Esophagus muscularis mucosa (tissue), 4 donors: Measurements from ENCODE around the gene VARS1. TPM values are rescaled to one million over a fixed set of nuclear protein-coding genes. Genes with fewer than 3 reads are reported as not detected.
"Not testable (repeated sequence)": the region's sequence is repeated elsewhere in the genome, so short reads cannot be mapped to it uniquely, and the experiment has no call there.

ENCODE experiments used
- DNase-seq: peaks from one replicate; pipeline ENCODE4 v3.0.0-alpha.2; 2017; ENCODE audit errors: extremely low spot score
- H3K27ac ChIP-seq, 4 donors: fragments of 200-600 bp; sonication (generic); replicated peaks in 1 of 4; 1 replicate in 3 of 4; 2 replicates in 1 of 4; pipeline ENCODE4 v1.5.1; 2016 to 2019; ENCODE audit warnings: mild to moderate bottlenecking in 1 of 4
- H3K27me3 ChIP-seq, 4 donors: fragments of 200-600 bp; sonication (generic); one replicate each; pipeline versions ENCODE4 v1.5.1 to v1.6.0; 2016 to 2019
- H3K36me3 ChIP-seq, 4 donors: fragments of 200-600 bp; sonication (generic); one replicate each; pipeline ENCODE4 v1.5.1; 2016 to 2019
- H3K4me1 ChIP-seq, 4 donors: fragments of 200-600 bp; sonication (generic); one replicate each; pipeline ENCODE4 v1.5.1; 2016 to 2019
- H3K4me3 ChIP-seq, 4 donors: fragments of 200-600 bp; sonication (generic); 1 replicate in 2 of 4; 2 replicates in 2 of 4; pipeline ENCODE4 v1.5.1; 2016 to 2019; ENCODE audit warnings: mild to moderate bottlenecking in 4 of 4, moderate library complexity in 1 of 4
- H3K9me3 ChIP-seq, 4 donors: fragments of 200-600 bp; sonication (generic); 1 replicate in 3 of 4; 2 replicates in 1 of 4; pipeline ENCODE4 v1.5.1; 2016 to 2019
- EP300 ChIP-seq: sonication (generic); formaldehyde crosslinking; IDR thresholded peaks from one replicate; pipeline ENCODE4 v1.6.1; 2017; ENCODE audit warnings: antibody characterized with exemption
- POLR2A ChIP-seq: fragments of 450-650 bp; IDR thresholded peaks from one replicate; pipeline ENCODE4 v1.6.1; 2017; ENCODE audit warnings: antibody characterized with exemption, moderate library complexity, mild to moderate bottlenecking, low read depth
- POLR2AphosphoS5 ChIP-seq, 2 donors: sonication (generic); formaldehyde crosslinking; IDR thresholded peaks; one replicate each; pipeline ENCODE4 v1.6.1; 2017; ENCODE audit warnings: antibody characterized with exemption in 2 of 2
- WGBS: methylation state at CpG from one replicate; pipeline ENCODE4 v1.1.5; 2018; 5-methylcytosine and 5-hydroxymethylcytosine counted together
- intact Hi-C: fragments of 100-400 bp; cut with DNase I; formaldehyde crosslinking; loops from one replicate; pipeline ENCODE4 v1.15.1; 2023
- total RNA-seq, 4 donors: library from RNA; depleted of rRNA; stranded (reverse); fragments of >200 nt; gene quantifications; one replicate each; pipeline versions ENCODE4 v1.1.0 to v1.2.1, GENCODE V29; 2016
- TF ChIP-seq, protein P1 (sequence below), 3 experiments: fragments of 200-600 bp in 2 of 3; fragments of 450-650 bp in 1 of 3; sonication (generic) in 2 of 3; IDR thresholded peaks; one replicate each; pipeline ENCODE4 v1.5.1; 2017 to 2019; ENCODE audit warnings: antibody characterized with exemption in 3 of 3, mild to moderate bottlenecking in 2 of 3, moderate library complexity in 1 of 3

VARS1 gene
- total RNA-seq, 4 donors from 2014 or later = 25.0 to 53.2 (median 34.8) TPM

DNA sequence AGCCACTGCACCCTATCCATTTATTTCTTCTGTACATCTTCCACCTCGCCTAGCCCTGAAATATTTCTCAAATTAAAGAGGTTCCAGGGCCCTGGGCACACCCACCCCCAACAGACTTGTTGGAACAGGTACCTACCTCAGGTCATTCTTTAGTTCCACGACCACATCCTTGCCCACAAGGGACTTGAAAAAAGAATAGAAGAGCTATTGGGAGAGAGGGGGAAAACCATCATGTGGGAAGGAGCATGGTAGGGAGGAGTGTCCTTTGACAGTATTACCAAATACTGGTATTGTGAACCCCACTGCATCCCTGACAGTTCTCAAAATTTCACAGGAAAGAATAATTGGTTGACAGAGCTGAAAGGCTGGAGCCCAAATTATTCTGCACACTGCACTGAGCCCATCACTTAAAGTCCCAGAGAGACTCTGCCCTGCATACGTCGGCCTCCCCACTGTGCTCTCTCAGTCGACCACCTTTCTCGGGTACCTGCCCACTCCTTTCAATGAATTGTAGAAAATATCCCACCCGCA, 10.5 kb upstream of the VARS1 start:
- WGBS = 15% methylated on average over 7 of the region's 7 CpGs
- H3K27ac ChIP-seq = peak overlapping the region; percentile 85 to 96 (median 92)
- H3K9me3 ChIP-seq = no peaks in the 10 kb centered on the region
- peaks cover 4 to 32% (median 18%) of the 10 kb centered on the region in 4 donors for H3K36me3 ChIP-seq
- intact Hi-C loops = no loop called here
- DNase-seq = no peak
- peaks cover 17 to 30% (median 24%) of the 10 kb centered on the region in 4 donors for H3K4me1 ChIP-seq
- TF ChIP-seq, protein P1, sequence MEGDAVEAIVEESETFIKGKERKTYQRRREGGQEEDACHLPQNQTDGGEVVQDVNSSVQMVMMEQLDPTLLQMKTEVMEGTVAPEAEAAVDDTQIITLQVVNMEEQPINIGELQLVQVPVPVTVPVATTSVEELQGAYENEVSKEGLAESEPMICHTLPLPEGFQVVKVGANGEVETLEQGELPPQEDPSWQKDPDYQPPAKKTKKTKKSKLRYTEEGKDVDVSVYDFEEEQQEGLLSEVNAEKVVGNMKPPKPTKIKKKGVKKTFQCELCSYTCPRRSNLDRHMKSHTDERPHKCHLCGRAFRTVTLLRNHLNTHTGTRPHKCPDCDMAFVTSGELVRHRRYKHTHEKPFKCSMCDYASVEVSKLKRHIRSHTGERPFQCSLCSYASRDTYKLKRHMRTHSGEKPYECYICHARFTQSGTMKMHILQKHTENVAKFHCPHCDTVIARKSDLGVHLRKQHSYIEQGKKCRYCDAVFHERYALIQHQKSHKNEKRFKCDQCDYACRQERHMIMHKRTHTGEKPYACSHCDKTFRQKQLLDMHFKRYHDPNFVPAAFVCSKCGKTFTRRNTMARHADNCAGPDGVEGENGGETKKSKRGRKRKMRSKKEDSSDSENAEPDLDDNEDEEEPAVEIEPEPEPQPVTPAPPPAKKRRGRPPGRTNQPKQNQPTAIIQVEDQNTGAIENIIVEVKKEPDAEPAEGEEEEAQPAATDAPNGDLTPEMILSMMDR (IDR thresholded peaks at IDR 0.05) = no peak
- no peak for TF ChIP-seq POLR2A
- no peak for TF ChIP-seq EP300
- TF ChIP-seq POLR2AphosphoS5 (IDR thresholded peaks at IDR 0.05) = no peak
- peak overlapping the region; percentile 55 to 72 (median 59) for H3K4me3 ChIP-seq
- H3K27me3 ChIP-seq = no peaks in the 10 kb centered on the region

DNA sequence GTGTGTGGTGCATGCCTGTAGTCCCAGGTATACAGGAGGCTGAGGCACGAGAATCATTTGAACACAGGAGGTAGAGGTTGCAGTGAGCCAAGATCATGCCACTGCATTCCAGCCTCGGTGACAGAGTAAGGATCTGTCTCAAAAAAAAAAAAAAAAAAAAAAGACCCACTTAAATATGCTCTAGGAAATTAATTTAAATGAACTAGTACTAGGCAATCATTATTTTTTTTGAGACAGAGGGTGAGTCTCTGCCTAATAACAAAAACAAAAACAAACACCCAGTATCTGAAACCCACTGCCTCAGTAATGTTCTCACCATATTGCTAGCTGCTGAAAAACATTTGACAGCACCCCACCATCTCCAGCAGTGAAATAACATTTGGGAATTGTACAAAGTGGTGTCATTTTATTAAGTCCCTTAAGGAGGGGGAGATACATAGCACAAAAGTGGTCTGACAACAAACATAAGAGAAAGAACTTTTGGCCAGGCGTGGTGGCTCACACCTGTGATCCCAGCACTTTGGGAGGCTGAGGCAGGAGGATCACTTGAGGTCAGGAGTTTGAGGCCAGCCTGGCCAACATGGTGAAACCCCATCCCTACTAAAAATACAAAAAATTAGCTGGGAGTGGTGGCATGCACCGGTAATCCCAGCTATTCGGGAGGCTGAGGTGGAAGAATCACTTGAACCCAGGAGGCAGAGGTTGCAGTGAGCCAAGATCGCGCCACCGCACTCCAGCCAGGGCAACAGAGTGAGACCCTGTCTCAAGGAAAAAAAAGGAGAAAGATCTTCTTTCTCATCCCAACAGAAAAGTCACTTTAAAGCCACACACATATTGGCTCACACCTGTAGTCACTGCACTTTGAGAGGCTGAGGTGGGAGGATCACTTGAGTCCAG, 5.7 kb upstream of the VARS1 start:
- H3K27ac ChIP-seq, H3K27me3 ChIP-seq, DNase-seq, H3K4me3 ChIP-seq, intact Hi-C loops, H3K9me3 ChIP-seq: not testable (repeated sequence)
- peaks cover 4 to 40% (median 21%) of the 10 kb centered on the region in 4 donors for H3K36me3 ChIP-seq
- H3K4me1 ChIP-seq = peaks cover 11 to 23% (median 18%) of the 10 kb centered on the region in 4 donors
- 94% methylated on average over 8 of the region's 8 CpGs for WGBS

DNA sequence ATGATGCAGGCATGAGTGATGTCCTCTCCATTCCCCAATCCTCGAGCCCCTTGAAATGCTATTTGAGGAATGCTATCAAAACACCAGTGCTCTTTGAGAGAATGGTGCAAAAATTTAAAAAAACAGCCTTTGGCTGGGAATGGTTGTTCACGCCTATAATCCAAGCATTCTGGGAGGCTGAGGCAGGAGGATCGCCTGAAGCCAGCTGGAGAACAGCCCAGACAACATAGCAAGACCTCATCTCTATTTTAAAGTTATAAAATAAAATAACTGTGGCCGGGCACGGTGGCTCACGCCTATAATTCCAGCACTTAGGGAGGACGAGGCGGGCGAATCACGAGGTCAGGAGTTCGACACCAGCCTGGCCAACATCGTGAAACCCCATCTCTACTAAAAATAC, 4.2 kb upstream of the VARS1 start:
- H3K9me3 ChIP-seq = no peaks in the 10 kb centered on the region
- peaks cover 4 to 40% (median 21%) of the 10 kb centered on the region in 4 donors for H3K36me3 ChIP-seq
- no peak for DNase-seq
- no peak overlapping the region for H3K27ac ChIP-seq
- no peak overlapping the region for H3K4me3 ChIP-seq
- TF ChIP-seq, protein P1 (IDR thresholded peaks at IDR 0.05) = no peak
- TF ChIP-seq POLR2A (no peak), POLR2AphosphoS5 (IDR thresholded peaks at IDR 0.05) (no peak), EP300 (no peak)
- H3K4me1 ChIP-seq = peaks cover 6 to 16% (median 12%) of the 10 kb centered on the region in 4 donors
- WGBS = 72% methylated on average over 12 of the region's 12 CpGs
- H3K27me3 ChIP-seq = no peaks in the 10 kb centered on the region
- intact Hi-C loops = loop anchor here (5.0 kb wide), 1 partner anchor 62 kb away; the partner anchor contains the start of gene CLIC1

DNA sequence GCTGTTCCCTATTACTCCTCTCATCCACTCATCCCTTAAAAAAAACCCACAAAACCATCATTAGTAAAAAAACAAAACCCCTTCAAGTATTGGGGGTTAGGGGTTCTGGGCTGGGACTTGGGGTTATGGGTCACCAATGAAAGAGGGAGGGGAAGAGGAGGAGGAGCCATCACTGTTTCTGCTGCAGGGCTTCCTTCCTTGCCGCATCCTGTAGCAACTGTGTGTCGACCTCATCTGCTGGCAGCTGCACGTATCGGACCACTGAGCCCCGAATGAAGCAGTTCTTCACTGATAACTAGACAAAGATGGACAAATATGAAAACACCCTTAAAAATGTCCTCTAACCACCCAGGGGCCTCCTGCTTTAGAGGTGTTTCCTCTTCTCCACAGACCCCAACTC, 2.0 kb upstream of the VARS1 start:
- no peak for DNase-seq
- intact Hi-C loops = loop anchor here (5.0 kb wide), 1 partner anchor 60 kb away; the partner anchor contains the start of gene CLIC1
- Histone ChIP-seq H3K27ac (peak overlapping the region in 2 of 4 donors; percentile 92 to 99), H3K27me3 (no peaks in the 10 kb centered on the region), H3K36me3 (peaks cover 4 to 30% (median 22%) of the 10 kb centered on the region in 4 donors), H3K4me1 (peaks cover 13 to 31% (median 22%) of the 10 kb centered on the region in 4 donors), H3K9me3 (no peaks in the 10 kb centered on the region), H3K4me3 (no peak overlapping the region)
- WGBS = 73% methylated on average over 5 of the region's 5 CpGs
- TF ChIP-seq, protein P1 (IDR thresholded peaks at IDR 0.05) = no peak
- TF ChIP-seq POLR2A = no peak
- TF ChIP-seq POLR2AphosphoS5 (IDR thresholded peaks at IDR 0.05) = no peak
- no peak for TF ChIP-seq EP300

DNA sequence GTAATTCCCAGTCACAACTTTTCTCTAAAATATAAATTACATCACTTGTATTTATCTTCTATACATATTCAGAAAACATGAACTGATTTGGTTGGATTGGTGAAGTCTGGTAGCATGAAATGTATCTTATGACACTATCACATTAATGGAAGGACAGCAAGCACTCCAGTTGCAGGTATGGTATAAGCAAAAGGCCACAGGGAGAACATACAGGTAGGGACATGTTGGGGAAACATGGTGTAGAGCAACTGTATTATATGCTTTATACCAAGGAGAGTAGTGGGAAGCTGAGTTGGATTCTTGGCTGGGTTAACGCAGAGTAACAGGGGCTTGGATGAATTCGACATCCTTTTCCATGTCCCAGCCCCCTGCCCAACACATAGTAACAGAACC, 1.4 kb upstream of the VARS1 start:
- no peak for DNase-seq
- intact Hi-C loops = loop anchor here (5.0 kb wide), 1 partner anchor 60 kb away; the partner anchor contains the start of gene CLIC1
- no peaks in the 10 kb centered on the region for H3K27me3 ChIP-seq
- TF ChIP-seq, protein P1 (IDR thresholded peaks at IDR 0.05) = no peak
- no peak for TF ChIP-seq EP300
- TF ChIP-seq POLR2AphosphoS5 (IDR thresholded peaks at IDR 0.05) = no peak
- no peak for TF ChIP-seq POLR2A
- H3K27ac ChIP-seq = peak overlapping the region; percentile 92 to 99 (median 95)
- H3K4me3 ChIP-seq = no peak overlapping the region
- no peaks in the 10 kb centered on the region for H3K9me3 ChIP-seq
- whole genome bisulfite sequencing = 72% methylated on average over 2 of the region's 2 CpGs
- H3K4me1 ChIP-seq = peaks cover 13 to 31% (median 22%) of the 10 kb centered on the region in 4 donors
- peaks cover 1 to 30% (median 22%) of the 10 kb centered on the region in 4 donors for H3K36me3 ChIP-seq
